ENCODE data around the gene CLCNKB. TPM values are rescaled to one million over a fixed set of nuclear protein-coding genes. Genes with fewer than 3 reads are reported as not detected.

The CLCNKB gene
- total RNA-seq, 4 donors from 2014 or later: 7.1 to 42.2 (median 15.4) TPM

GRCh38 chr1:16043950-16044349, 368 bp downstream of the CLCNKB start:
- no peak for DNase-seq
- intact Hi-C loops (cut with DNase I): no loop called here
- Histone ChIP-seq H3K9me3 (no peaks in the 10 kb centered on the region), H3K27me3 (no peaks in the 10 kb centered on the region), H3K36me3 (no peaks in the 10 kb centered on the region), H3K4me1 (peaks cover 10 to 16% of the 10 kb centered on the region in 2 donors), H3K4me3 (replicated peaks in 1 of 3) (no peak overlapping the region), H3K27ac (peak overlapping the region; percentile 52 to 76 (median 56))
- TF ChIP-seq CTCF (IDR thresholded peaks at IDR 0.05) (no peak), POLR2A (IDR thresholded peaks at IDR 0.05) (no peak)
- 81 to 91% methylated on average over 3 to 5 of the region's 5 CpGs for WGBS, 2 donors

GRCh38 chr1:16046842-16047241, 3.3 kb downstream of the CLCNKB start:
- Histone ChIP-seq H3K4me3 (replicated peaks in 1 of 3) (no peak overlapping the region), H3K4me1 (peaks cover 12 to 19% of the 10 kb centered on the region in 2 donors), H3K36me3 (no peaks in the 10 kb centered on the region), H3K27me3 (no peaks in the 10 kb centered on the region), H3K9me3 (no peaks in the 10 kb centered on the region), H3K27ac (no peak overlapping the region)
- intact Hi-C loops (cut with DNase I): no loop called here
- TF ChIP-seq CTCF (IDR thresholded peaks at IDR 0.05): no peak
- WGBS, 2 donors: 83 to 88% methylated on average over 3 to 7 of the region's 7 CpGs
- DNase-seq: no peak

GRCh38 chr1:16047791-16048475, 4.4 kb downstream of the CLCNKB start:
- Histone ChIP-seq H3K27me3 (no peaks in the 10 kb centered on the region), H3K27ac (peak overlapping the region in 1 of 3 donors; percentile 41), H3K36me3 (no peaks in the 10 kb centered on the region), H3K4me3 (replicated peaks in 1 of 3) (no peak overlapping the region), H3K9me3 (no peaks in the 10 kb centered on the region), H3K4me1 (peaks cover 12 to 19% of the 10 kb centered on the region in 2 donors)
- TF ChIP-seq POLR2A (IDR thresholded peaks at IDR 0.05) (no peak), CTCF (IDR thresholded peaks at IDR 0.05) (no peak)
- no peak for DNase-seq
- WGBS, 2 donors: 67 to 81% methylated on average over 8 to 12 of the region's 19 CpGs
- intact Hi-C loops (cut with DNase I): no loop called here

- Histone ChIP-seq H3K4me3 (replicated peaks in 1 of 3) (peak overlapping the region in 2 of 3 donors; percentile 30 to 34), H3K4me1 (peaks cover 10 to 13% of the 10 kb centered on the region in 2 donors), H3K9me3 (no peaks in the 10 kb centered on the region), H3K27ac (peak overlapping the region; percentile 41 to 74 (median 56)), H3K36me3 (no peaks in the 10 kb centered on the region), H3K27me3 (no peaks in the 10 kb centered on the region)
- DNase-seq: peak; percentile 89 to 91
- WGBS, 2 donors: 0 to 3% methylated on average over 7 to 13 of the region's 25 CpGs
- TF ChIP-seq CTCF (IDR thresholded peaks at IDR 0.05): no peak
- TF ChIP-seq POLR2A (IDR thresholded peaks at IDR 0.05): peak in 1 of 2 donors; percentile 39
- intact Hi-C loops (cut with DNase I): no loop called here
These were observed 5.1 kb downstream of the CLCNKB start for GRCh38 chr1:16048573-16049189.

- H3K27ac ChIP-seq: no peak overlapping the region
- TF ChIP-seq POLR2A (IDR thresholded peaks at IDR 0.05) (no peak), CTCF (IDR thresholded peaks at IDR 0.05) (no peak)
- no peak overlapping the region for H3K4me3 ChIP-seq (replicated peaks in 1 of 3)
- H3K9me3 ChIP-seq: no peaks in the 10 kb centered on the region
- H3K36me3 ChIP-seq: no peaks in the 10 kb centered on the region
- H3K27me3 ChIP-seq: no peaks in the 10 kb centered on the region
- intact Hi-C loops (cut with DNase I): loop anchor here (5.0 to 10.0 kb wide), 2 partner anchors 43 to 256 kb away; no protein-coding TSS in a partner anchor
- WGBS, 2 donors: 87 to 93% methylated on average over 7 of the region's 7 CpGs
- DNase-seq: no peak
- peaks cover 6 to 7% of the 10 kb centered on the region in 2 donors for H3K4me1 ChIP-seq
These were observed 6.7 kb downstream of the CLCNKB start for GRCh38 chr1:16050328-16050727.
